PC-9 (cell line): ENCODE results near the gene ELOVL1.

ENCODE experiments used
- EZH2 ChIP-seq: fragments of 200-600 bp; sonication (generic); IDR thresholded peaks from 2 replicates; pipeline ENCODE4 v1.8.0; 2017; ENCODE audit warnings: antibody characterized with exemption, low read depth
- TF ChIP-seq, protein P1 (sequence below): fragments of 200-600 bp; sonication (generic); conservative IDR thresholded peaks from 2 replicates; pipeline ENCODE4 v1.6.1; 2017; ENCODE audit warnings: mixed run types, antibody characterized with exemption, mild to moderate bottlenecking, moderate library complexity

DNA sequence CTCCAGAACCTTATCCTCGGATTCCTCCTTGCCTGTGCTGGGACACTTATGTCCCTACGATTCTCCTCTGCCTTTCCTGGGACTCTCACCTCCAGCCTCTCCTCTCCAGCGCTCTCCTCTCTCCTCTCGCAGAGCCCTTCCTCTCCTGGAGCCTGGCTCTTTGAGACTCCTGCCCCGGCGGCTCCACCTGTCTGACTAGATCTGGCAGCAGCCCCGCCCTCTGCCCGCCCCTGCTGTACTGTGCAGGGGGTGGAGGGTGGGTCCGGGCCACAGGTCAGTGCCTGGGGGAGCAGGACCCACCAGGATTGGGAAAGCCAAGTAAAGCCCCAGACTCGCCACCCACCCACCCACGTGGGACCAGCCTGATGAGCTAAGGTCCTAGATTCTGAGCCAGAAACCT lies 1.6 kb downstream of the ELOVL1 start:
- TF ChIP-seq, protein P1, sequence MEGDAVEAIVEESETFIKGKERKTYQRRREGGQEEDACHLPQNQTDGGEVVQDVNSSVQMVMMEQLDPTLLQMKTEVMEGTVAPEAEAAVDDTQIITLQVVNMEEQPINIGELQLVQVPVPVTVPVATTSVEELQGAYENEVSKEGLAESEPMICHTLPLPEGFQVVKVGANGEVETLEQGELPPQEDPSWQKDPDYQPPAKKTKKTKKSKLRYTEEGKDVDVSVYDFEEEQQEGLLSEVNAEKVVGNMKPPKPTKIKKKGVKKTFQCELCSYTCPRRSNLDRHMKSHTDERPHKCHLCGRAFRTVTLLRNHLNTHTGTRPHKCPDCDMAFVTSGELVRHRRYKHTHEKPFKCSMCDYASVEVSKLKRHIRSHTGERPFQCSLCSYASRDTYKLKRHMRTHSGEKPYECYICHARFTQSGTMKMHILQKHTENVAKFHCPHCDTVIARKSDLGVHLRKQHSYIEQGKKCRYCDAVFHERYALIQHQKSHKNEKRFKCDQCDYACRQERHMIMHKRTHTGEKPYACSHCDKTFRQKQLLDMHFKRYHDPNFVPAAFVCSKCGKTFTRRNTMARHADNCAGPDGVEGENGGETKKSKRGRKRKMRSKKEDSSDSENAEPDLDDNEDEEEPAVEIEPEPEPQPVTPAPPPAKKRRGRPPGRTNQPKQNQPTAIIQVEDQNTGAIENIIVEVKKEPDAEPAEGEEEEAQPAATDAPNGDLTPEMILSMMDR, result no peak
- TF ChIP-seq EZH2, result no peak
